IPS-11a (cell line): Measurements from ENCODE around the gene SNAP47.

Source experiments
- H3K4me3 ChIP-seq: one replicate; pipeline ENCODE4 v1.5.1; 2013; ENCODE audit warnings: low read depth, low read length, control low read depth

SNAP47 gene

GRCh38 chr1:227748496-227749182, 13.4 kb downstream of the SNAP47 start:
- no peak overlapping the region for H3K4me3 ChIP-seq

- H3K4me3 ChIP-seq, result no peak overlapping the region
These were observed 14.0 kb downstream of the SNAP47 start for GRCh38 chr1:227749225-227749624.

GRCh38 chr1:227749916-227750710, 14.9 kb downstream of the SNAP47 start:
- H3K4me3 ChIP-seq, result no peak overlapping the region

DNA sequence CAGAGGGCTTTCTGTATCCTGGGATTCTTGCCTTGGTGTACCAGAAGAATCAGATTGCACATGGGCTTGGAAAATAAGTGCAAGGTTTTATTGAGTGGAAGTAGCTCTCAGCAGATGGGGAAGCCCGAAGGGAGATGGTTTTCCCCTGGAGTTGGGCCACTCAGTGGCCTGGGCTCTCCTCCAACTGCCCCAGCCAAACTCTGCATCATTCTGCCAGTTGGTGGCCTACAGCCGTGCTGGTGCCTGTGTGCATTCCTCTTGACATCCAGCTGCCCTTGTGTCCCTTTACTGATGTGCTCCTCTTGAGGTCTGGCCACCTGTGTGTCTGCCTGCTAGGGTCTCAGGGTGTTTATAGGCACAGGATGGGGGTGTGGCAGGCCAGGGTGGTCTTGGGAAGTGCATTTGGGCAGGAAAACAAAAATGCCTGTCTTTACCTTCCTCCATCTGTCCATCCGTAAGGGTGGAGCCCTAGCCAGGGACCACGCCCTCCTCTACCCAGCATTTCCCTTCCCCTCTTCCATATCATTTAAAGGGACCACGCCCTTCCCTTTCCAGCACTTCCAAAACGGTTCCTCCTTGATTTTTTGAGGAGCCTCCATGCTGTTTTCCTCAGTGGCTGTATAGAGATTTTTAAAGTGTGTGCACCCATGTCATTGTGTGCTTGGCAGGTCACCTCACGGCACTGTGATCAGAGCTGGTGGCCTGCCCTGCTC, 18.9 kb downstream of the SNAP47 start:
- no peak overlapping the region for H3K4me3 ChIP-seq

GRCh38 chr1:227754958-227755357, 19.7 kb downstream of the SNAP47 start:
- no peak overlapping the region for H3K4me3 ChIP-seq

DNA sequence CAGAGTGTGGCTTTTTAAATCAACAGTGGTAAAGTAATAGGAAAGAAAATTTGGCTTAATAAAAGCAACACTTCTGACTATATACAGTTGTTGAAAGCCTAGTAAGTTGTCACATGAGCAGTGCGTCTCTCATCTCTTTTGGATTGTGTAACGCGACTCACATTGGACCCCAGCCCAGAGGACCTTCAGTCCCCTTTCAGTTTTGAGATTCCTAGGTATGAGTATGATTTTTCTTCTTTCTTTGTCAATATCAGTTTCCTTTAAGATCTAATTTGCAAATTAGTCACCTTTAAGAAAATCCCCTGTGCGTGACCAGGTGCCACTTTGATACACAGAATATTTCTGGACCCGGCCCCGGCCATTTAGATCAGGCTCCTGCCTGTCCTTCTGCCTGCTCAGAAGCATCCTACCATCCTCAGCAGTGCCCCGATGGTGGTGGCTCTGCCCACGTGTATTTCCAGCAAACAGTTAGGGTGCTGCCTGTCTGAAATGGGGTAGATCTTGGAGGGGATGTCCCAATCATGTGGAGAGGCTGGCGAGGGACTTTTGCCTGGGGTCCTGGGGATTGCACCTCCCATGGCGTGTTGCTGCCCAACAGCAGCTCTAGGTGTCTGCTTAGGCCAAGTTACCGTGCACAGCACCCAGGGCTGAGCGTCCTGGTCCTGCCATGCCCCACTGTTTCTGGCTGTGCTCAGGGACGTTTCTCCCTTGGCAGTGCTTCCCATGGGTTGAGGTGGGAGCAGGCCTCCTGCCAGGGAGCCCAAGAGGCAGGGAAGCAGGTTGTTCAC, 21.1 kb downstream of the SNAP47 start:
- H3K4me3 ChIP-seq, result no peak overlapping the region

DNA sequence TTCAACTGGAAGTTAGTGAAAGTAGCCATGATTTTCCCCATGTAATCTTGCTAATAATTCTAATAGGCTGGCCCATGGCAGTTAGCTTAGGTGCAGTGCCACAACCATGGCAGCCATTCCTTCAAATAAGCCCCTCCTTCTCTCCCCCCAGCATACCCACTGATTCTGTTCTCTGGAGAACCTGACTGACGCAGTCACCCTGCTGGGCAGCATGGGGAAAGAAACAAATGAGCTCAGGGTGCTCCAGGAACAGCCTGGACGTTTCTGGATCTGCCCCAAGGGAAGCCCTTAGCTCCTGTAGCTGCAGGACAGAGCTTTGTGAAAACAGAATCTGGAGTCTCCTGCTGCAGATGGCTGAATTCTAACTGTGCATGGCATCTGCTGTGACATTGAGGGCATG, 22.5 kb downstream of the SNAP47 start:
- H3K4me3 ChIP-seq, result no peak overlapping the region

GRCh38 chr1:227758366-227758765, 23.1 kb downstream of the SNAP47 start:
- H3K4me3 ChIP-seq, result no peak overlapping the region

DNA sequence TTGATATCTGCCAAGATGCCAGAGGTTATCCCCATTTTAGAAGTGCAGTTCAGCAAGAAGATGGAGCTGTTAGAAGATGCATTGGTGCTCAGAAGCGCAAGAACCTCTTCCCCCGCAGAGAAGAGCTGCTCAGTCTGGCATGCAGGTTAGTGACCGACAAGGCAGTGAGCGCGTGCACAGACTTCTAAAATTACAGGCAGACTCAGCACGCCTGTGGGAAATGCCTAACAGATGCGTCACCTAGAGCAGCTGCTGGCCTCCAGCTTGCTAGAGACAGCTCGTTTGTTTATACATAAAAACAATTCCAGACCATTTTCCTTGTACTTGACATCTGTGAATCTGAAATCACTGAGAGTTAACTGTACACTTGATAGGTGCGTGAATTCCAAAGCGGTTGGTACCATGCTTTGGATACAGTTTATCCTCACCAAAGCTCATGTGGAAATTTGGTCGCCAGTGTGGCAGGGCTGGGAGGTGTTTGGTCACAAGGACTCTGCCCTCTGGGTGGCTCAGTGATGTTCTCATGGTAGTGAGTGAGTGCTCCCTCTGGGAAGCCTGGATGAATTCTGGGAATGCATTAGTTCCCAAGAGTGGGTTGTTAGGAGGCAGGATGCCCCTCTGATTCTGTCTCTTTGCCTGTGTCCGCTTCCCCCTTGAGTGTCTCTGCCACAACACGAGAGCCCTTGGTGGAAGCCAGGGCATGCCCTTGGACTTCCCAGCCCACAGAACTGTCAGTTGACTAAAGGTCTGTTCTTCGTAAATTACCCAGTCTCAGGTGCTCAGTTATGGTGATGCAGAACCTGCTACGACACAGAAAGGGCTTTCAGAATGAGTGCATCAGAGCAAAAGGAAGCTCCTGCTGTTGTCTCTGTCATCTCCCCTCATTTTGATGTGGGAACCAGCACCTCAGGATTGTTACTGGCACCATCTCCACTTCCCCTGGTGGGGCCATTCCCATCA, 24.4 kb downstream of the SNAP47 start:
- H3K4me3 ChIP-seq, result no peak overlapping the region

- H3K4me3 ChIP-seq, result no peak overlapping the region
These were observed 25.1 kb downstream of the SNAP47 start for GRCh38 chr1:227760377-227760776.

DNA sequence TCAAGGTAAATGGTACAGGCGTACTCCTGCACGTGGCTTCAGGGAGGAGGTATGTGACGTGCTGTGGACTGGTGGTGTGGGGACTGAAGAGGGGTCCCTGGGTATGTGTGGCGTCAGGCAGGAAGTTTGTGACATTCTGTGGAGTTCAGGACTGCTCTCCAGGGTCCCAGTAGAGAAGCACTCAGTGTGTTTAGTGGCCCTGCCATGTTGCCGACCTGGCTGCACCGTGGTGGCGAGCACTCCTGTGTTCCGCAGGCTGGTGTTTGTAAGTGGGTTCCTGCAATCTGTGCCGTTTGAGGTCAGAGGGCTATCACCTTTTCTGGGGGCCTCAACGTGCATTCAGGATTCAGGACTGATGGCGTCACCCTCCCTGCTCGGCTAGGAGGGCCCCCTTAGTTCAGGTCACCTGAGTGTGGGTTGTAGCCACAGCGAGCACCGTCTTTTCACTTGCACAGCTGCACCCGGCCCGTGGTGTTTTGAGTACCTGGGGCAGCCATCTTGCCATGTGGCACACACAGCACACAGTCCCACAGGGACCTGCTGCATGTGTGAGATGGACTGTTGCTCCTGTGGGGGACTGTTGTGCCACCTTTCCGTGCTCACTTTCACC, 26.5 kb downstream of the SNAP47 start:
- no peak overlapping the region for H3K4me3 ChIP-seq

DNA sequence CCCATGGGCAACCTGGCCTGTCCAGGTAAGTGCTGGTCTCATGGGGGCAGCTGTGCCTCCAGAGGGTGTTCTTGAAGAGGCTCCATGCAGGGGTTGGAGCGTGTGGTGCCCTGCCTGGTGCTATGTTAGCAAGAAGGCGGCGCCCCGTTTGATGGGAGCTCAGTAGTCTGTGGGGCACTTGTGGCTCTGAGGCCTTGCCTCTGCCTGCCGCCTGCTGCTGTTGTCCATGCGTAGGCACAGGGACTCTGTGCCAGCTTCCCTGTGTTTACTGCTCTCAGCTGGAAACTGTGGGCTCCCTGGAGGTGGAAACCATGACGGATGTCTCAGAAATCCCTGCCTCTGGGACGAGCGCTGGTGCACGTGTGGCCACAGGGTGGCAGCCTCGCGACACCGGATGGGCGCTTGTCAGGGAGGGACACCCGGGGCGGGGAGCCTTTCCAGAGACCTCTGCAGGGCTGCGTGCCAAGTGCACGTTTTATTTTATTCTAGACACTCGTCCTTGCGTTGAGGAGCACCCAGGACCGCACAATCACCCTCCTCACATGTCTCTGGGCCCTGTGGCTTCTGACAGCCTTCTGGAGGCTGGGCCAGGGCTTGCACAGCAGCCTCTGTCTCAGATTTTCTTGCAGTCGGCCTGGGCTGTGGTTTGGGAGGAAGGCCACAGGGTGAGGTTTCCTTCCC, 27.1 kb downstream of the SNAP47 start:
- no peak overlapping the region for H3K4me3 ChIP-seq

DNA sequence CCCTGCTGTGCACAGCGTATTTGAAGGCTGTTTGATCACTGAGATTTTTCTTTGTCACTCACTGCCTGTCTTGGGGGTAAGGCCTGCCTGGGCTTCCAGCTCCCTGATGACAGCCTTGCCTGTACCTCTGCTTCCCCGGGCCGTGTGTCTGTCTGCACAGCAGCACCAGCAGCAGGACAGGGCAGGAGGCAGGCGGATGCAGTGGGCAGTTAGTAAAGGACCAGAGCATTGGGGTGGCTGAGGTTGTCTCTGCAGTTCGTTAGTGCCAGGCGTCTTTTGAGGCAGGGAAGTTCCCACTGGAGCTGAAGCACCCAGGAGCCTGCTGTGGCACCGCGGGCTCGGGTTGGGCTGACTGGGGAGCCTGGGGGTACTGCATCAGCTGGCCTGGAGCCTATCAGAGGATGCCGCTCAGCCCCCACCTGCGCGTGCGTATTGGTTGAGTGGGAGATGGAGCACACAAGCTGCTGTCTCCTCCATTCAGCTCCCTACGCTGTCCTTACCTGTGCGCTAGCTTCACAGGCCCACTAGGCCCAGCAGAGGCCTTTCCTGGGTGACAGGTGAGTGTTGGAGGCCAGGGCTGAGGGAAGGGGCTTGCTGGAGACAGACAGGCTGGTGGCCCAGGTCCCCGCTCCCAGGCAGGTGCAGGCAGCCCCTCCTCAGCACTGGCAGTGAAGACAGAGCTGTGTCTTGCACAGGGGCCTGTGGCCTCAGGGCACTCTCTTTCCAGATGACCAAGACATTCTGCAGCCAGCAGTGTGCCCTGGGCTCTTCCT, 28.2 kb downstream of the SNAP47 start:
- H3K4me3 ChIP-seq, result no peak overlapping the region

DNA sequence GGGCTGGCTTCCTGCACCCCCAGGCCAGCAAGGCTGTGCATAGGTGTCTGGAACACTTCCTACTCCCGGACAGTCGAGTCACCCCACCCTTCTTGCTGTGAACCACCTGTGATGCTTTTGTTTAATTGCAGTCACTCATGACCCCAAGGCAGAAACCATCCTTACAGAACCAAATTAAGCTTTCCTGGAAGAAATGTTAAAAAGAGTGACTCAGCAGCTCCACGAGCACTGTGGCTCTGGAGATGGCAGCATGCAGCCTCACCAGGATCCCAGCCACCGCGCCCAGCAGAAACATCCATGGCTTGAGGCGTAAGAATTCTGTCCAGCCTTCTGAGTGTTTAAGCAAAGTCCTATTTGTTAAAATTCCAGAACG, 28.8 kb downstream of the SNAP47 start:
- H3K4me3 ChIP-seq, result no peak overlapping the region

- H3K4me3 ChIP-seq, result no peak overlapping the region
These were observed 30.2 kb downstream of the SNAP47 start for GRCh38 chr1:227765261-227766014.

DNA sequence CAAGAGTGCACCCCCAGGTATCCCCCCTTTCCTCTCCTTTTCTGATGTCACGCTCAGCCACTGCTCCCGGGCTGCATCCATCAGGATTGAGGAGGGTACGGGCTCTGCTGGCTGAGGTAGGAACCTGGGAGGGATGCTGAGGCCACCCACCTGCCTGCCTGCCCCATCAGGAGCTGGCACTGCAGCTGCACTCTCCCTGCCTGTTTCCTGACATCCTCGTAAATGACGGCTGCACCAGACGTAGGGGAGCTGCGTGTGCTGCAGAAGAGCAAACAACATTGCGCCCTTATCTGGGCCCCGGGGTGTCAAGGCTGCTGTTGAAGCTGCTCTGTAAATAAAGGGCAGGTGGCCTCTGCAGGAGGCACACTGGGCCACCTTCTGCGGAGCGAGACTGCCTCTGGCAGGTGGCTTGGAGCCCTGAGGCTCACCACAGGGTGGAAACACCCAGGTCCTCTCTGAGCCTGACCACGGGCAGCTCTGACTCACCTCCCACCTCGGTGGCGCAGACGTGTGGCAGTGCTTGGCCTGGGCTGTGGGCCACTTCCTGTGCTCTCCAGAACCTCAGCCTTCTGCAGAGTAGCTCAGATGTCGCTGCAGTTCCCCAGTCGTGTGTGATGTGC, 30.9 kb downstream of the SNAP47 start:
- no peak overlapping the region for H3K4me3 ChIP-seq

DNA sequence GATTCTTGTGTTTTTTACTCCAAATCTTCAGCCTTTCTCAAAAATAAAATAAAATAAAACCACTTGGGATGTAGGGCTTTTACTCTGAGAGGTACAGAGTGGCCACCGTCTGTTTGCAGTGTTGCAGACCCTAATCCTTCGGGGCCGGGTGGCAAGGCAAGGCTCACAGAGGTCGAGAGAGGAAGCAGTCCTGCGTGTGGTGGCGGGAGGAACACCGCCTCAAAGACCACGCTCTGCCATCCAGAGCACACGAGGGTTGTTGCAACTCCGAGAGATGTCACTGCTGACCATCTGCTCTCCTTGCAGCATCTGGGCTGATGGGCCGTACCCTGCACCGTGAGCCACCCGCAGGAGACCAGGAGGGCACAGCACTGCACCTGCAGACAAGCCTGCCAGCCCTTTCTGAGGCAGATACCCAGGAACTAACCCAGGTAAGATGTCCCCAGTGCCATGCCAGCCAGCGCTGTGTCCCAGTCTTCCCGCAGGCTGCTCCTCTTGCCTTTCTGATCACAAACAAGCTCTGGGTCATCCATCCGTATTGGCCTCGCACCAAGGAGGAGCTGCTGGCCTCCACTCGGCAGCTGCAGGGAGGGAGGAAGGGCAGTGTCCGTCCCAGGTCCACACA, 31.5 kb downstream of the SNAP47 start:
- H3K4me3 ChIP-seq, result no peak overlapping the region
